HepG2 (cell line): ENCODE measurements around the gene CACNA1D. TPM values are rescaled to one million over a fixed set of nuclear protein-coding genes. Genes with fewer than 3 reads are reported as not detected.

Experiments
- CERS6 ChIP-seq: sonication (generic); formaldehyde crosslinking; IDR thresholded peaks from 2 replicates; pipeline ENCODE4 v1.5.0; 2020; ENCODE audit warnings: missing genetic modification reagents
- NR2C2 ChIP-seq: sonication (generic); formaldehyde crosslinking; IDR thresholded peaks from 2 replicates; pipeline ENCODE4 v1.4.0; 2020; ENCODE audit warnings: missing genetic modification reagents, mild to moderate bottlenecking, moderate library complexity, borderline replicate concordance
- PHF21A ChIP-seq: sonication (generic); formaldehyde crosslinking; IDR thresholded peaks from 2 replicates; pipeline ENCODE4 v1.5.0; 2020; ENCODE audit warnings: mild to moderate bottlenecking, missing genetic modification reagents
- SRSF9 ChIP-seq: fragments of 200-400 bp; formaldehyde crosslinking; IDR thresholded peaks from 2 replicates; pipeline ENCODE4 v1.6.1; 2018; ENCODE audit warnings: borderline replicate concordance, mild to moderate bottlenecking, low read depth, low read length; ENCODE audit not compliant: insufficient read depth, poor library complexity, severe bottlenecking
- TSC22D2 ChIP-seq: sonication (generic); formaldehyde crosslinking; IDR thresholded peaks from 2 replicates; pipeline ENCODE4 v1.5.1; 2020; ENCODE audit warnings: missing genetic modification reagents, mild to moderate bottlenecking, borderline replicate concordance
- ZBTB40 ChIP-seq, 2 experiments: fragments of 450-650 bp in 1 of 2; sonication (generic) in 1 of 2; formaldehyde crosslinking in 1 of 2; IDR thresholded peaks; 2 replicates each; pipeline versions ENCODE4 v1.6.1 to v1.8.0; 2016 to 2022; ENCODE audit warnings: antibody characterized with exemption in 1 of 2, mild to moderate bottlenecking in 1 of 2, missing genetic modification reagents in 1 of 2
- ZBTB42 ChIP-seq: sonication (generic); formaldehyde crosslinking; IDR thresholded peaks from 2 replicates; pipeline ENCODE4 v1.5.0; 2020; ENCODE audit warnings: mild to moderate bottlenecking, missing genetic modification reagents
- ZFP91 ChIP-seq: sonication (generic); formaldehyde crosslinking; IDR thresholded peaks from 2 replicates; pipeline ENCODE4 v1.9.0; 2022; ENCODE audit warnings: missing genetic modification reagents, mild to moderate bottlenecking, borderline replicate concordance
- ZNF234 ChIP-seq: sonication (generic); formaldehyde crosslinking; conservative IDR thresholded peaks from 2 replicates; pipeline ENCODE4 v1.5.1; 2020; ENCODE audit warnings: mild to moderate bottlenecking, missing genetic modification reagents
- ZNF251 ChIP-seq: sonication (generic); formaldehyde crosslinking; IDR thresholded peaks from 2 replicates; pipeline ENCODE4 v1.9.0; 2021; ENCODE audit warnings: mild to moderate bottlenecking, missing genetic modification reagents
- ZNF282 ChIP-seq: fragments of 450-650 bp; IDR thresholded peaks from 2 replicates; pipeline ENCODE4 v1.6.1; 2018; ENCODE audit not compliant: partially characterized antibody
- ZNF460 ChIP-seq: sonication (generic); formaldehyde crosslinking; IDR thresholded peaks from 2 replicates; pipeline ENCODE4 v1.5.1; 2020; ENCODE audit warnings: missing genetic modification reagents, mild to moderate bottlenecking, borderline replicate concordance
- ZNF597 ChIP-seq: sonication (generic); formaldehyde crosslinking; IDR thresholded peaks from 2 replicates; pipeline ENCODE4 v1.5.0; 2020; ENCODE audit warnings: missing genetic modification reagents
- ZZZ3 ChIP-seq: sonication (generic); formaldehyde crosslinking; IDR thresholded peaks from 2 replicates; pipeline ENCODE4 v1.4.0; 2020; ENCODE audit warnings: missing genetic modification reagents, mild to moderate bottlenecking, borderline replicate concordance
- polyA plus RNA-seq, 8 experiments: library from polyadenylated mRNA; depleted of rRNA in 3 of 8; stranded (reverse) in 7 of 8; unstranded in 1 of 8; fragments of >200 nt; fragmentation: Illumina TruSeq in 4 of 8; extraction: Trizol in 4 of 8; gene quantifications; 2 replicates each; pipeline versions ENCODE4 v1.2.1 to v1.2.3, GENCODE V29; 2011 to 2016; ENCODE audit warnings: low read depth in 4 of 8, missing spikeins in 1 of 8, mixed read lengths in 1 of 8; ENCODE audit not compliant: insufficient read depth in 1 of 8
- total RNA-seq, 5 experiments: library from RNA; depleted of rRNA; stranded (reverse); fragments of >200 nt; fragmentation: Illumina TruSeq; extraction: Trizol; gene quantifications; 2 replicates each; pipeline ENCODE4 v1.2.3, GENCODE V29; 2016; ENCODE audit warnings: low read depth in 1 of 5

Gene CACNA1D
- total and polyA plus RNA-seq, 2 of the 13 experiments (the other 11 are each of a cell fraction or from before 2014, with no cell fraction given): 0.26 to 0.38 TPM

GRCh38 chr3:53818221-53819162 is 324.1 kb downstream of the CACNA1D start (continued):
- TF ChIP-seq ZNF597 (CRISPR knock-in tag) (no peak), NR2C2 (CRISPR knock-in tag) (peak; percentile 56; the same call in 1 of the 2 replicates), ZNF460 (no peak), ZNF282 (no peak), SRSF9 (no peak), ZNF251 (CRISPR knock-in tag) (no peak), ZFP91 (CRISPR knock-in tag) (peak; percentile 54; the same call in 1 of the 2 replicates), TSC22D2 (CRISPR knock-in tag) (no peak), ZBTB40 (IDR thresholded peaks at IDR 0.05) (no peak), ZBTB40 (CRISPR knock-in tag; IDR thresholded peaks at IDR 0.05) (no peak), ZZZ3 (CRISPR knock-in tag) (no peak), ZBTB42 (CRISPR knock-in tag) (no peak), PHF21A (CRISPR knock-in tag) (peak; percentile 52; the same call in 1 of the 2 replicates), CERS6 (no peak), ZNF234 (no peak)
